Ovary (tissue), 3 donors: Measurements from ENCODE around the gene KMT2D.

Experiments
- EP300 ChIP-seq: sonication (generic); formaldehyde crosslinking; IDR thresholded peaks from one replicate; pipeline ENCODE4 v1.6.1; 2017; ENCODE audit warnings: antibody characterized with exemption
- POLR2A ChIP-seq: fragments of 450-650 bp; IDR thresholded peaks from one replicate; pipeline ENCODE4 v1.6.1; 2017; ENCODE audit warnings: antibody characterized with exemption, mild to moderate bottlenecking, moderate library complexity
- TF ChIP-seq, protein P1 (sequence below), 3 donors: fragments of 450-650 bp in 2 of 3; fragments of 200-600 bp in 1 of 3; IDR thresholded peaks; one replicate each; pipeline versions ENCODE4 v1.5.1 to v1.8.0; 2016 to 2022; ENCODE audit warnings: antibody characterized with exemption in 3 of 3, mild to moderate bottlenecking in 1 of 3
- donor health status: DM: no; HTN: no; CAD: no.

GRCh38 chr12:49032679-49033447 lies 27.7 kb downstream of the KMT2D start:
- TF ChIP-seq, protein P1, sequence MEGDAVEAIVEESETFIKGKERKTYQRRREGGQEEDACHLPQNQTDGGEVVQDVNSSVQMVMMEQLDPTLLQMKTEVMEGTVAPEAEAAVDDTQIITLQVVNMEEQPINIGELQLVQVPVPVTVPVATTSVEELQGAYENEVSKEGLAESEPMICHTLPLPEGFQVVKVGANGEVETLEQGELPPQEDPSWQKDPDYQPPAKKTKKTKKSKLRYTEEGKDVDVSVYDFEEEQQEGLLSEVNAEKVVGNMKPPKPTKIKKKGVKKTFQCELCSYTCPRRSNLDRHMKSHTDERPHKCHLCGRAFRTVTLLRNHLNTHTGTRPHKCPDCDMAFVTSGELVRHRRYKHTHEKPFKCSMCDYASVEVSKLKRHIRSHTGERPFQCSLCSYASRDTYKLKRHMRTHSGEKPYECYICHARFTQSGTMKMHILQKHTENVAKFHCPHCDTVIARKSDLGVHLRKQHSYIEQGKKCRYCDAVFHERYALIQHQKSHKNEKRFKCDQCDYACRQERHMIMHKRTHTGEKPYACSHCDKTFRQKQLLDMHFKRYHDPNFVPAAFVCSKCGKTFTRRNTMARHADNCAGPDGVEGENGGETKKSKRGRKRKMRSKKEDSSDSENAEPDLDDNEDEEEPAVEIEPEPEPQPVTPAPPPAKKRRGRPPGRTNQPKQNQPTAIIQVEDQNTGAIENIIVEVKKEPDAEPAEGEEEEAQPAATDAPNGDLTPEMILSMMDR (IDR thresholded peaks at IDR 0.05) = no peak
- TF ChIP-seq POLR2A (no peak), EP300 (no peak)
